B cell (primary cell): ENCODE results near the gene CKAP2L.

Experiments used
- EZH2 ChIP-seq: IDR thresholded peaks from 2 replicates; pipeline ENCODE4 v1.6.1; 2012; ENCODE audit warnings: borderline replicate concordance, low read depth, mild to moderate bottlenecking, moderate library complexity, low read length; ENCODE audit not compliant: insufficient read depth, poor library complexity, severe bottlenecking
- TF ChIP-seq, protein P1 (sequence below): fragments of 200-600 bp; IDR thresholded peaks from one replicate; pipeline ENCODE4 v1.8.0; 2022; ENCODE audit warnings: antibody characterized with exemption, mild to moderate bottlenecking

DNA sequence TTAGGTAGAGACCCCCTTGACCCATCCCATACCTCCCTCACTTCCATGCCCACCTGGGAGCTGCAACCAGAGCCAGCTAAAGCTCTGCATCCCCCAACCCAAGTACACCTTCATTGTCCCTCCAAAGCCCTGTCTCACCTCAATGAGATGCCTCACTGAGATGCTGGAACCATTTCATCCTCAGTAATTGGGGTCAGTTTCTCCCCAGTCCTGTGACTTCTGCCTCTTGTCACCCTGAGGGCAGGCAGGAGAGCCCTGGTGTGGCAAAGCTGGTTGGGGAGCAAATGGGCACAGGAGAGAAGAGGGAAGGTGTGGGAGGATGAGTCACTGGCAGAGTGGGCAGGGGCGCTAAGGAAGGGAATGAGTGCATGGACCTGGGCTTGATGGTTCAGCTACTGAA, 71.5 kb downstream of the CKAP2L start:
- TF ChIP-seq, protein P1, sequence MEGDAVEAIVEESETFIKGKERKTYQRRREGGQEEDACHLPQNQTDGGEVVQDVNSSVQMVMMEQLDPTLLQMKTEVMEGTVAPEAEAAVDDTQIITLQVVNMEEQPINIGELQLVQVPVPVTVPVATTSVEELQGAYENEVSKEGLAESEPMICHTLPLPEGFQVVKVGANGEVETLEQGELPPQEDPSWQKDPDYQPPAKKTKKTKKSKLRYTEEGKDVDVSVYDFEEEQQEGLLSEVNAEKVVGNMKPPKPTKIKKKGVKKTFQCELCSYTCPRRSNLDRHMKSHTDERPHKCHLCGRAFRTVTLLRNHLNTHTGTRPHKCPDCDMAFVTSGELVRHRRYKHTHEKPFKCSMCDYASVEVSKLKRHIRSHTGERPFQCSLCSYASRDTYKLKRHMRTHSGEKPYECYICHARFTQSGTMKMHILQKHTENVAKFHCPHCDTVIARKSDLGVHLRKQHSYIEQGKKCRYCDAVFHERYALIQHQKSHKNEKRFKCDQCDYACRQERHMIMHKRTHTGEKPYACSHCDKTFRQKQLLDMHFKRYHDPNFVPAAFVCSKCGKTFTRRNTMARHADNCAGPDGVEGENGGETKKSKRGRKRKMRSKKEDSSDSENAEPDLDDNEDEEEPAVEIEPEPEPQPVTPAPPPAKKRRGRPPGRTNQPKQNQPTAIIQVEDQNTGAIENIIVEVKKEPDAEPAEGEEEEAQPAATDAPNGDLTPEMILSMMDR = no peak
- no peak for TF ChIP-seq EZH2
